GM12878 (cell line): ENCODE data around the gene LRCH3. TPM values are rescaled to one million over a fixed set of nuclear protein-coding genes. Genes with fewer than 3 reads are reported as not detected.

Experiments
- ATAC-seq: fragments of 200-7000 bp; cut with Tn5 transposase; 3 replicates; pipeline ENCODE4 v1.9.1; 2020; ENCODE audit warnings: mild to moderate bottlenecking, moderate library complexity
- BruUV-seq: library from RNA; stranded (reverse); fragments of 400-500 nt; replicated peaks from 2 replicates; lab custom pipeline; 2021; lab: Mats Ljungman, UMichigan
- CTCF ChIA-PET: fragments of 300-600 bp; sonication (Branson Sonifier 250); formaldehyde crosslinking; extraction: SDS; loops from one replicate; lab custom pipeline; 2021; ENCODE audit warnings: inconsistent platforms; lab: Yijun Ruan, JAX
- POLR2A ChIA-PET: fragments of 350-600 bp; formaldehyde crosslinking; extraction: SDS; loops from one replicate; lab custom pipeline; 2021; ENCODE audit warnings: inconsistent platforms; lab: Charles Lee
- RAD21 ChIA-PET: fragments of 300-600 bp; sonication (Branson Sonifier 250); formaldehyde crosslinking; loops from one replicate; lab custom pipeline; 2023; ENCODE audit warnings: antibody characterized with exemption; ENCODE audit not compliant: unreplicated experiment; lab: Charles Lee
- SMC1A ChIA-PET: fragments of 300-600 bp; sonication (Branson Sonifier 250); formaldehyde crosslinking; loops from one replicate; lab custom pipeline; 2023; ENCODE audit not compliant: unreplicated experiment, uncharacterized antibody; lab: Charles Lee
- DNase-seq: peaks from one replicate; pipeline ENCODE4 v3.0.0-alpha.2; 2011; ENCODE audit warnings: low read depth, low spot score
- FAIRE-seq: peaks from 3 replicates; lab custom pipeline; 2011; peaks lifted over from hg19 to GRCh38; lab: Jason Lieb, UNC
- H2AFZ ChIP-seq: 2 replicates; pipeline ENCODE4 v1.6.0; 2011; ENCODE audit warnings: low read depth, low read length, control low read depth; ENCODE audit not compliant: control insufficient read depth
- H3K27ac ChIP-seq: 2 replicates; pipeline ENCODE4 v1.5.1; 2011; ENCODE audit warnings: control low read depth; ENCODE audit not compliant: control insufficient read depth, insufficient read depth
- H3K27me3 ChIP-seq, 2 experiments: replicated peaks in 1 of 2; 2 replicates each; pipeline versions ENCODE4 v1.6.0 to v1.6.1; 2011; ENCODE audit warnings: low read length in 1 of 2; ENCODE audit not compliant: control insufficient read depth in 2 of 2, insufficient read depth in 2 of 2
- H3K36me3 ChIP-seq, 2 experiments: 2 replicates each; pipeline ENCODE4 v1.5.1; 2011; ENCODE audit warnings: low read length in 1 of 2; ENCODE audit not compliant: control insufficient read depth in 2 of 2, insufficient read depth in 2 of 2
- H3K4me1 ChIP-seq: 2 replicates; pipeline ENCODE4 v1.6.1; 2011; ENCODE audit warnings: mild to moderate bottlenecking, low read length, moderate library complexity, mixed read lengths; ENCODE audit not compliant: control insufficient read depth, insufficient read depth
- H3K4me2 ChIP-seq: 2 replicates; pipeline ENCODE4 v1.6.0; 2011; ENCODE audit warnings: control low read depth; ENCODE audit not compliant: control insufficient read depth, insufficient read depth
- H3K4me3 ChIP-seq: fragments of 200-600 bp; sonication (generic); 2 replicates; pipeline ENCODE4 v1.5.1; 2016
- H3K79me2 ChIP-seq: 2 replicates; pipeline ENCODE4 v1.6.0; 2011; ENCODE audit warnings: low read length; ENCODE audit not compliant: control insufficient read depth, insufficient read depth
- H3K9ac ChIP-seq: 2 replicates; pipeline ENCODE4 v1.8.0; 2011; ENCODE audit warnings: low read length, control low read depth, mixed read lengths; ENCODE audit not compliant: control insufficient read depth, insufficient read depth
- H3K9me3 ChIP-seq: replicated peaks from 3 replicates; pipeline ENCODE4 v1.5.1; 2011; ENCODE audit warnings: mild to moderate bottlenecking, low read length; ENCODE audit not compliant: control insufficient read depth, insufficient read depth
- H4K20me1 ChIP-seq: 2 replicates; pipeline ENCODE4 v1.6.0; 2011; ENCODE audit not compliant: control insufficient read depth, insufficient read depth
- ATF3 ChIP-seq: IDR thresholded peaks from 2 replicates; pipeline ENCODE4 v1.6.1; 2011; ENCODE audit warnings: low read depth, mild to moderate bottlenecking, low read length, moderate library complexity, borderline replicate concordance; ENCODE audit errors: extremely low read depth
- GABPA ChIP-seq: IDR thresholded peaks from 2 replicates; pipeline ENCODE4 v1.6.1; 2014; ENCODE audit warnings: antibody characterized with exemption, low read depth, mild to moderate bottlenecking, inconsistent platforms
- HDGF ChIP-seq: fragments of 450-650 bp; IDR thresholded peaks from 2 replicates; pipeline ENCODE4 v1.6.1; 2016; ENCODE audit warnings: antibody characterized with exemption
- IRF3 ChIP-seq: fragments of 450-650 bp; IDR thresholded peaks from 2 replicates; pipeline ENCODE4 v1.6.1; 2014; ENCODE audit warnings: mild to moderate bottlenecking
- IRF4 ChIP-seq: IDR thresholded peaks from 2 replicates; pipeline ENCODE4 v1.6.1; 2011; ENCODE audit warnings: low read depth, low read length
- MEF2B ChIP-seq: fragments of 450-650 bp; IDR thresholded peaks from 2 replicates; pipeline ENCODE4 v1.6.1; 2018; ENCODE audit warnings: mild to moderate bottlenecking, moderate library complexity; ENCODE audit not compliant: partially characterized antibody, poor library complexity, severe bottlenecking
- NFIC ChIP-seq: IDR thresholded peaks from 2 replicates; pipeline ENCODE4 v1.6.1; 2012; ENCODE audit warnings: low read depth, mild to moderate bottlenecking, inconsistent platforms, low read length, moderate library complexity
- NFXL1 ChIP-seq: fragments of 450-650 bp; IDR thresholded peaks from 2 replicates; pipeline ENCODE4 v1.6.1; 2017; ENCODE audit warnings: antibody characterized with exemption, mild to moderate bottlenecking, borderline replicate concordance
- PML ChIP-seq: IDR thresholded peaks from 2 replicates; pipeline ENCODE4 v1.6.1; 2012; ENCODE audit warnings: low read length, inconsistent platforms
- SMARCA5 ChIP-seq: fragments of 450-650 bp; IDR thresholded peaks from 2 replicates; pipeline ENCODE4 v1.6.1; 2017; ENCODE audit warnings: mild to moderate bottlenecking
- SP1 ChIP-seq: IDR thresholded peaks from one replicate; pipeline ENCODE4 v1.6.1; 2011; ENCODE audit warnings: low read depth, low read length
- STAT1 ChIP-seq: fragments of 450-650 bp; conservative IDR thresholded peaks from 2 replicates; pipeline ENCODE4 v1.6.1; 2014; ENCODE audit warnings: antibody characterized with exemption, mild to moderate bottlenecking
- TBL1XR1 ChIP-seq: IDR thresholded peaks from 2 replicates; pipeline ENCODE4 v1.6.1; 2012; ENCODE audit warnings: low read depth, low read length, improper control_type of control experiment
- TCF12 ChIP-seq: IDR thresholded peaks from 2 replicates; pipeline ENCODE4 v1.6.1; 2011; ENCODE audit warnings: low read depth, mild to moderate bottlenecking, low read length
- ZBTB4 ChIP-seq: fragments of 450-650 bp; formaldehyde crosslinking; IDR thresholded peaks from 2 replicates; pipeline ENCODE4 v1.4.0; 2022; ENCODE audit warnings: mild to moderate bottlenecking, moderate library complexity
- WGBS: methylation state at CpG from one replicate; pipeline ENCODE4 v1.1.6; 2016; ENCODE audit warnings: low lambda C conversion rate; ENCODE audit not compliant: insufficient replicate concordance, insufficient coverage; ENCODE audit errors: missing lambda C conversion rate; 5-methylcytosine and 5-hydroxymethylcytosine counted together
- in situ Hi-C: fragments of 300-500 bp; cut with MboI; formaldehyde crosslinking; loops from 9 replicates; pipeline ENCODE4 v1.14.3; 2018; ENCODE audit warnings: mixed read lengths
- intact Hi-C: fragments of 100-400 bp; cut with micrococcal nuclease; formaldehyde crosslinking; loops from one replicate; pipeline ENCODE4 v1.14.2; 2022; ENCODE audit not compliant: unreplicated experiment
- polyA plus RNA-seq, 11 experiments: library from polyadenylated mRNA; depleted of rRNA in 4 of 11; unstranded in 6 of 11; stranded (reverse) in 5 of 11; fragments of >200 nt; fragmentation: Nextera tagmentation in 4 of 11; fragmentation: Illumina TruSeq in 1 of 11; extraction: Ambion mirVana in 4 of 11; extraction: Trizol in 1 of 11; gene quantifications; 1 replicate in 1 of 11; 2 replicates in 10 of 11; pipeline versions ENCODE4 v1.2.1 to v1.2.3, GENCODE V29; 2011 to 2016; ENCODE audit warnings: inconsistent platforms in 2 of 11, missing spikeins in 2 of 11, low read depth in 1 of 11
- total RNA-seq, 4 experiments: library from RNA; depleted of rRNA in 3 of 4; stranded (reverse); fragments of >200 nt in 3 of 4; fragmentation: Illumina TruSeq in 1 of 4; extraction: Trizol in 1 of 4; gene quantifications; 2 replicates each; pipeline versions ENCODE4 v1.2.1 to v1.2.3, GENCODE V29; 2013 to 2021

Gene LRCH3
- total and polyA plus RNA-seq, 10 of the 15 experiments (the other 5 are each of a cell fraction or from before 2014, with no cell fraction given), result 3.9 to 136 (median 40.6) TPM

GRCh38 chr3:197880491-197881269 lies 89.6 kb downstream of the LRCH3 start (continued):
- no peak for TF ChIP-seq NFIC
- TF ChIP-seq TCF12, result no peak

- WGBS, result 96% methylated on average over 8 of the region's 8 CpGs
- H3K36me3 ChIP-seq, result peaks cover 0 to 5% of the 10 kb centered on the region in 2 experiments; a peak in 3 of 4 replicates
- POLR2A ChIA-PET, result no interaction called here
- H3K79me2 ChIP-seq, result no peaks in the 10 kb centered on the region
- intact Hi-C loops (no loop called here), in situ Hi-C loops (no loop called here)
- DNase-seq (no peak), FAIRE-seq (no peak), ATAC-seq (no peak)
- no peaks in the 10 kb centered on the region for H3K9me3 ChIP-seq
- no TSS peak for BruUV-seq
- no peaks in the 10 kb centered on the region for H3K4me1 ChIP-seq
- no peaks in the 10 kb centered on the region for H3K27me3 ChIP-seq
- no peak overlapping the region for H2AFZ ChIP-seq
- no peak overlapping the region for H3K9ac ChIP-seq
- SMC1A ChIA-PET, result interaction anchor here (1.4 kb wide), 1 partner anchor 10 kb away, joined by 4 read pairs; no protein-coding TSS in a partner anchor
- RAD21 ChIA-PET, result no interaction called here
- H3K4me3 ChIP-seq, result no peak overlapping the region
- H4K20me1 ChIP-seq, result no peaks in the 10 kb centered on the region
- no peak overlapping the region for H3K4me2 ChIP-seq
- H3K27ac ChIP-seq, result no peak overlapping the region
- CTCF ChIA-PET, result interaction anchor here (0.9 kb wide), 1 partner anchor 61 kb away, joined by 4 read pairs; no protein-coding TSS in a partner anchor
- no peak for TF ChIP-seq GABPA
- no peak for TF ChIP-seq HDGF
- no peak for TF ChIP-seq NFXL1
- no peak for TF ChIP-seq IRF4
- no peak for TF ChIP-seq SP1
- TF ChIP-seq STAT1, result no peak
- TF ChIP-seq IRF3, result no peak
- no peak for TF ChIP-seq MEF2B
- TF ChIP-seq PML, result no peak
- TF ChIP-seq SMARCA5, result no peak
- no peak for TF ChIP-seq ZBTB4 (CRISPR knock-in tag)
- TF ChIP-seq TBL1XR1, result no peak
- TF ChIP-seq ATF3, result no peak
Measured at GRCh38 chr3:197881270-197881969, 90.4 kb downstream of the LRCH3 start.
